Nephron (organoid): ENCODE results near the gene OR10J4.

Experiments used
- H3K27ac Mint-ChIP-seq, 3 experiments: 2 replicates each; pipeline ENCODE4 v1.8.0; 2020; ENCODE audit warnings: mixed read lengths in 3 of 3, mild to moderate bottlenecking in 2 of 3, moderate library complexity in 1 of 3
- H3K27me3 Mint-ChIP-seq: 2 replicates; pipeline ENCODE4 v1.8.0; 2021; ENCODE audit warnings: low read depth, mild to moderate bottlenecking, moderate library complexity, mixed read lengths
- H3K36me3 Mint-ChIP-seq: 2 replicates; pipeline ENCODE4 v1.8.0; 2020; ENCODE audit warnings: low read depth, mixed read lengths
- H3K4me1 Mint-ChIP-seq: 2 replicates; pipeline ENCODE4 v1.8.0; 2020; ENCODE audit warnings: mixed read lengths
- H3K4me3 Mint-ChIP-seq, 3 experiments: 2 replicates each; pipeline ENCODE4 v1.8.0; 2020; ENCODE audit warnings: mild to moderate bottlenecking in 3 of 3, mixed read lengths in 3 of 3, moderate library complexity in 2 of 3
- H3K9me3 Mint-ChIP-seq: 2 replicates; pipeline ENCODE4 v1.8.0; 2020; ENCODE audit warnings: mixed read lengths
- TF ChIP-seq, protein P1 (sequence below), 3 experiments: fragments of 200-600 bp; sonication (generic); IDR thresholded peaks; one replicate each; pipeline ENCODE4 v1.5.0; 2021; ENCODE audit warnings: antibody characterized with exemption in 3 of 3; ENCODE audit not compliant: unreplicated experiment in 3 of 3

OR10J4 gene

DNA sequence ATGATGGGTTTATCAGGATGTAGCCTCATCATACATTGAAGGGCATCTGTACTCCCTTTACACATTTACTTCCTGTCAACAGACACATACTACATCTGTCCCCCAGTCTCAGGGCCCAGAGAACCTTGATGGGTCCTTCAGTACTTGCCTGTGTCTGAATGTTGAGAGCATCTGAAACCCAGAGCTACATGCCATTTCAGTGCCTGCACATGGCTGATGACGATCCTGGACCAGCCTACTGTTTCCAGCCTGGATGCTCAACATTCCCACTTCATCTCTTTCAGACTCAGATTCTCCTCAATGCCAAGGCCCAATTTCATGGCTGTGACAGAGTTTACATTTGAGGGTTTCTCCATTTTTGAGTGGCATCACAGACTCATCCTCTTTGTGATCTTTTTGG, at the start of gene OR10J4:
TSS of gene OR10J4 (plus strand) at position 301 of the 400 bp plus-strand sequence.
- H3K27me3 Mint-ChIP-seq = peaks cover 4% of the 10 kb centered on the region
- no peak within 1 kb of the TSS for H3K4me3 Mint-ChIP-seq
- no peak within 1 kb of the TSS for H3K27ac Mint-ChIP-seq
- no peaks in the 10 kb centered on the region for H3K4me1 Mint-ChIP-seq
- no peaks in the 10 kb centered on the region for H3K9me3 Mint-ChIP-seq
- H3K36me3 Mint-ChIP-seq = no peaks in the 10 kb centered on the region
- TF ChIP-seq, protein P1, sequence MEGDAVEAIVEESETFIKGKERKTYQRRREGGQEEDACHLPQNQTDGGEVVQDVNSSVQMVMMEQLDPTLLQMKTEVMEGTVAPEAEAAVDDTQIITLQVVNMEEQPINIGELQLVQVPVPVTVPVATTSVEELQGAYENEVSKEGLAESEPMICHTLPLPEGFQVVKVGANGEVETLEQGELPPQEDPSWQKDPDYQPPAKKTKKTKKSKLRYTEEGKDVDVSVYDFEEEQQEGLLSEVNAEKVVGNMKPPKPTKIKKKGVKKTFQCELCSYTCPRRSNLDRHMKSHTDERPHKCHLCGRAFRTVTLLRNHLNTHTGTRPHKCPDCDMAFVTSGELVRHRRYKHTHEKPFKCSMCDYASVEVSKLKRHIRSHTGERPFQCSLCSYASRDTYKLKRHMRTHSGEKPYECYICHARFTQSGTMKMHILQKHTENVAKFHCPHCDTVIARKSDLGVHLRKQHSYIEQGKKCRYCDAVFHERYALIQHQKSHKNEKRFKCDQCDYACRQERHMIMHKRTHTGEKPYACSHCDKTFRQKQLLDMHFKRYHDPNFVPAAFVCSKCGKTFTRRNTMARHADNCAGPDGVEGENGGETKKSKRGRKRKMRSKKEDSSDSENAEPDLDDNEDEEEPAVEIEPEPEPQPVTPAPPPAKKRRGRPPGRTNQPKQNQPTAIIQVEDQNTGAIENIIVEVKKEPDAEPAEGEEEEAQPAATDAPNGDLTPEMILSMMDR (IDR thresholded peaks at IDR 0.05; ENCODE audit: unreplicated experiment in 3 of 3) = no peak

GRCh38 chr1:159406821-159407220, 25.2 kb upstream of the OR10J4 start:
- Mint-ChIP-seq H3K4me3 (no peak overlapping the region), H3K27ac (no peak overlapping the region), H3K36me3 (no peaks in the 10 kb centered on the region), H3K9me3 (peaks cover 10% of the 10 kb centered on the region), H3K27me3 (no peaks in the 10 kb centered on the region), H3K4me1 (no peaks in the 10 kb centered on the region)
- TF ChIP-seq, protein P1 (IDR thresholded peaks at IDR 0.05; ENCODE audit: unreplicated experiment in 3 of 3) = no peak

- Mint-ChIP-seq H3K4me1 (no peaks in the 10 kb centered on the region), H3K4me3 (no peak overlapping the region), H3K9me3 (peaks cover 11% of the 10 kb centered on the region), H3K27ac (no peak overlapping the region), H3K36me3 (no peaks in the 10 kb centered on the region), H3K27me3 (no peaks in the 10 kb centered on the region)
- TF ChIP-seq, protein P1 (IDR thresholded peaks at IDR 0.05; ENCODE audit: unreplicated experiment in 3 of 3) = no peak
Measured at GRCh38 chr1:159408862-159409400, 23.1 kb upstream of the OR10J4 start.

DNA sequence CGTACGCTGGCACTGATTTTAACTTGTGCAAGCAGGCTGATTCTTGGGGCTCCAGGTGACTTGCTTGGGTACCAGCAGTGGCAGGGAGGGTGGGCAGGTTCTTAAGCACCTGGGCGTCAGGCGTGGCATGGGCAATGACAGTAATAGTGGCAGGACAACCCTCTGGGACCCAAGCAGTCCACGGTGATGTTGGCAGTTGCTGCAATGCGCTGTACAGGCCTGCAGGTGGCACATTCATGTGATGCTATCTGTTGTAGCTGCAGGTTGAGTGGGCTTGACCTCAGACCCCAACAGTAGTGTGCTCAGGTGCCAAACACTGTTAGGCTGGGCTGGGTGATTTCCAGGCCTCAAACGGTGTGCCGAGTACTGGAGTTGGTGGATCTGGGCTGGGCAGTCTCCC, 10.2 kb upstream of the OR10J4 start:
- Mint-ChIP-seq H3K27me3 (no peaks in the 10 kb centered on the region), H3K4me1 (no peaks in the 10 kb centered on the region), H3K9me3 (peaks cover 23% of the 10 kb centered on the region), H3K36me3 (no peaks in the 10 kb centered on the region), H3K27ac (no peak overlapping the region), H3K4me3 (no peak overlapping the region)
- TF ChIP-seq, protein P1 (IDR thresholded peaks at IDR 0.05; ENCODE audit: unreplicated experiment in 3 of 3) = no peak

DNA sequence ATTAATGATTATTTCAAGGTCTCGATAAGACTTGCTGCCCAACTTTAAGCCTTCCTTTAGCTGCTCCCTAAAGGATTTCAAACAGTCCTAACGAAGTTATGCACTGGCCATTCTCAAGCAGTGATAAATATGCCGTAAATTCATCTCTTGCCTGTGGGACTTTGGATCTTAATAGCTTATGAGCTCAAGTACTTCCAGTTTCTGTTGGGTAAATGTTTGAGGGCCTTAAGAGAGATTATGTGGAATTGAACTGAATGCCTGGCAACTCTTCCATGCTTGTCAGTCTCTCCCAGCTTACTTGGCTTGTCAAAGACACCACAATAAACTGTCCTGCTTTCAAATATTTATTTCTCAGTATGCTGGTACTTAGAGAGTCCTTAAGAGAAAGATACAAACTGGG, 3.5 kb upstream of the OR10J4 start:
- Mint-ChIP-seq H3K4me1 (no peaks in the 10 kb centered on the region), H3K27ac (peak overlapping the region in 1 of 3 experiments; percentile 59), H3K4me3 (no peak overlapping the region), H3K27me3 (peaks cover 4% of the 10 kb centered on the region), H3K36me3 (no peaks in the 10 kb centered on the region), H3K9me3 (no peaks in the 10 kb centered on the region)
- TF ChIP-seq, protein P1 (IDR thresholded peaks at IDR 0.05; ENCODE audit: unreplicated experiment in 3 of 3) = no peak
